GM23248 (cell line): ENCODE measurements around the gene SH3BGR. TPM values are rescaled to one million over a fixed set of nuclear protein-coding genes. Genes with fewer than 3 reads are reported as not detected.

Experiments used
- DNase-seq: peaks from one replicate; pipeline ENCODE4 v3.0.0-alpha.2; 2015
- H2AFZ ChIP-seq: fragments of 200-600 bp; sonication (generic); 2 replicates; pipeline ENCODE4 v1.6.1; 2016; ENCODE audit warnings: antibody characterized with exemption
- H3F3A ChIP-seq: fragments of 200-600 bp; sonication (generic); 2 replicates; pipeline ENCODE4 v1.6.1; 2016; ENCODE audit warnings: mild to moderate bottlenecking, antibody characterized with exemption, mixed run types; ENCODE audit not compliant: insufficient read depth
- H3K27ac ChIP-seq: fragments of 200-600 bp; sonication (generic); 2 replicates; pipeline ENCODE4 v1.5.1; 2016; ENCODE audit warnings: mild to moderate bottlenecking
- H3K27me3 ChIP-seq: fragments of 200-600 bp; sonication (generic); replicated peaks from 2 replicates; pipeline ENCODE4 v1.6.1; 2016; ENCODE audit warnings: mild to moderate bottlenecking; ENCODE audit not compliant: insufficient read depth
- H3K36me3 ChIP-seq: fragments of 200-600 bp; sonication (generic); 2 replicates; pipeline ENCODE4 v1.6.1; 2016; ENCODE audit warnings: low read depth, mild to moderate bottlenecking
- H3K4me1 ChIP-seq: fragments of 200-600 bp; sonication (generic); 2 replicates; pipeline ENCODE4 v1.6.1; 2016; ENCODE audit warnings: mild to moderate bottlenecking; ENCODE audit not compliant: insufficient read depth
- H3K4me2 ChIP-seq: fragments of 200-600 bp; sonication (generic); one replicate; pipeline ENCODE4 v1.6.1; 2016; ENCODE audit warnings: mild to moderate bottlenecking; ENCODE audit not compliant: unreplicated experiment
- H3K4me3 ChIP-seq: fragments of 200-600 bp; sonication (generic); 2 replicates; pipeline ENCODE4 v1.5.1; 2016; ENCODE audit warnings: mild to moderate bottlenecking
- H3K79me2 ChIP-seq: fragments of 200-600 bp; sonication (generic); 2 replicates; pipeline ENCODE4 v1.6.1; 2016; ENCODE audit warnings: mild to moderate bottlenecking; ENCODE audit not compliant: insufficient read depth
- H3K9ac ChIP-seq: fragments of 200-600 bp; sonication (generic); 2 replicates; pipeline ENCODE4 v1.6.1; 2016; ENCODE audit warnings: mild to moderate bottlenecking
- H3K9me2 ChIP-seq: fragments of 200-600 bp; sonication (generic); 2 replicates; pipeline ENCODE4 v1.6.1; 2016; ENCODE audit warnings: mixed run types, mild to moderate bottlenecking, moderate library complexity; ENCODE audit not compliant: insufficient read depth
- H3K9me3 ChIP-seq: fragments of 200-600 bp; sonication (generic); one replicate; pipeline ENCODE4 v1.6.1; 2017; ENCODE audit warnings: low read depth
- H4K20me1 ChIP-seq: fragments of 200-600 bp; sonication (generic); 2 replicates; pipeline ENCODE4 v1.6.0; 2016; ENCODE audit not compliant: insufficient read depth
- EZH2 ChIP-seq: fragments of 200-600 bp; sonication (generic); IDR thresholded peaks from 2 replicates; pipeline ENCODE4 v1.6.1; 2018; ENCODE audit warnings: antibody characterized with exemption, mild to moderate bottlenecking; ENCODE audit not compliant: insufficient read depth, poor library complexity, severe bottlenecking
- EZH2phosphoT487 ChIP-seq: fragments of 200-600 bp; sonication (generic); IDR thresholded peaks from 2 replicates; pipeline ENCODE4 v1.6.1; 2018; ENCODE audit warnings: antibody characterized with exemption, moderate library complexity, mild to moderate bottlenecking, low read depth; ENCODE audit not compliant: insufficient read depth
- WGBS, 2 experiments: methylation state at CpG; one replicate each; pipeline ENCODE4 v1.1.6; 2015 to 2017; ENCODE audit warnings: low lambda C conversion rate in 2 of 2, low coverage in 1 of 2; ENCODE audit errors: missing lambda C conversion rate in 2 of 2; 5-methylcytosine and 5-hydroxymethylcytosine counted together
- in situ Hi-C: fragments of 300-500 bp; cut with MboI; formaldehyde crosslinking; loops from 2 replicates; pipeline ENCODE4 v1.15.0; 2020
- polyA plus RNA-seq: library from polyadenylated mRNA; unstranded; fragments of >200 nt; fragmentation: Nextera tagmentation; extraction: Ambion mirVana; gene quantifications from 2 replicates; pipeline ENCODE4 v1.2.1, GENCODE V29; 2016
- total RNA-seq: library from RNA; depleted of rRNA; stranded (reverse); fragments of >200 nt; shearing (Covaris generic); gene quantifications from 2 replicates; pipeline ENCODE4 v1.2.3, GENCODE V29; 2014

The SH3BGR gene
- total and polyA plus RNA-seq, 2 experiments from 2014 or later = 4.4 to 5.7 TPM

DNA sequence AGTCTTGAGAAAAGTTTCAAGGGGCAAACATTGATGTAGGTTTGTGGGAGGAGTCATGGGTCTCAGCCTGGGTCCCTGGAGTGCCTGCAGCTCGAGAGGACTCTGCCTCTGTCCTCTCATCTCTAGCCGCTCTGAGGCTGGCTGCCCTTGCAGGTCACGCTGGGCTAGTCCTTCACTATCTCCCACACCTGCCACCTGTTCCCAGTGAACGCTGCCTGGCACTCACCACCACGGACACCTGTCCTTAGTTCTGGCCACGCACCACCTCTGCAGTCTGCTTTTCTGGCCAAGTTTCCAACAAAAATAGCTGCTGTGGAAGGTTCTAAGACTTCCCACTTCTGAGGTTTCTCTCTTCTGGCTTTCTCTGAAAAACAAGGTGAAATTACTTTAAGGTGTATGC, 52.5 kb downstream of the SH3BGR start:
- no peaks in the 10 kb centered on the region for H3K27me3 ChIP-seq
- H2AFZ ChIP-seq = no peak overlapping the region
- no peaks in the 10 kb centered on the region for H3K9me3 ChIP-seq
- in situ Hi-C loops = loop anchor here (25.0 kb wide), 1 partner anchor 608 kb away; no protein-coding TSS in a partner anchor
- no peak overlapping the region for H3K9ac ChIP-seq
- DNase-seq = no peak
- H3K27ac ChIP-seq = no peak overlapping the region
- WGBS, 2 experiments = 24 to 30% methylated on average over 6 of the region's 6 CpGs
- no peaks in the 10 kb centered on the region for H3K36me3 ChIP-seq
- H3K4me3 ChIP-seq = no peak overlapping the region
- H4K20me1 ChIP-seq = no peaks in the 10 kb centered on the region
- no peak overlapping the region for H3K4me2 ChIP-seq
- H3K4me1 ChIP-seq = no peaks in the 10 kb centered on the region
- H3K79me2 ChIP-seq = no peaks in the 10 kb centered on the region
- TF ChIP-seq EZH2 (no peak), EZH2phosphoT487 (no peak)
- H3K9me2 ChIP-seq = no peaks in the 10 kb centered on the region
- H3F3A ChIP-seq = no peaks in the 10 kb centered on the region

GRCh38 chr21:39510240-39510639, 58.5 kb downstream of the SH3BGR start:
- Histone ChIP-seq H3K9me3 (no peaks in the 10 kb centered on the region), H3K27me3 (no peaks in the 10 kb centered on the region), H2AFZ (no peak overlapping the region), H3K4me1 (no peaks in the 10 kb centered on the region), H3K4me2 (no peak overlapping the region), H3K36me3 (no peaks in the 10 kb centered on the region), H4K20me1 (no peaks in the 10 kb centered on the region), H3K9me2 (no peaks in the 10 kb centered on the region), H3K79me2 (no peaks in the 10 kb centered on the region), H3K4me3 (no peak overlapping the region), H3K9ac (no peak overlapping the region), H3K27ac (no peak overlapping the region), H3F3A (no peaks in the 10 kb centered on the region)
- DNase-seq = no peak
- in situ Hi-C loops = loop anchor here (25.0 kb wide), 1 partner anchor 602 kb away; no protein-coding TSS in a partner anchor
- 88 to 92% methylated on average over 1 of the region's 1 CpG for WGBS, 2 experiments
- no peak for TF ChIP-seq EZH2phosphoT487
- no peak for TF ChIP-seq EZH2

DNA sequence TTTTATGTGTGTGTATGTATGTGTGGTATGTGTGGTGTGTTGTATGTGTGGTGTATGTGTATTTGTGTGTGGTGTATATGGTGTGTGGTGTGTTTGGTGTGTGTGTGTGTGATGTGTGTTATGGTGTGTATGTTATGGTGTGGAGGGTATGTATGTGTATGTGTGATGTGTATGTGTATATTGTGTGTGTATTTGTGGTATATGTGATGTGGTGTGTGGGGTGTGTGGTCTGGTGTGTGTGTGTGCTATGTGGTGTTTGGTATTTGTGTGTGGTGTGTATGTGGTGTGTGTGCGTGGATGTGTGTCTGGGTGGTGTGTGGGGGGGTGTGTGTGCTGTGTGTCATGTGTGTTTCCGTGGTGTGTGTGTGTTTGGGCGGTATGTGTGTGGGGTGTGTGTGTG, 59.3 kb downstream of the SH3BGR start:
- no peaks in the 10 kb centered on the region for H3K79me2 ChIP-seq
- in situ Hi-C loops = loop anchor here (25.0 kb wide), 1 partner anchor 601 kb away; no protein-coding TSS in a partner anchor
- H3F3A ChIP-seq = no peaks in the 10 kb centered on the region
- H3K4me3 ChIP-seq = no peak overlapping the region
- no peak overlapping the region for H3K4me2 ChIP-seq
- TF ChIP-seq EZH2 (no peak), EZH2phosphoT487 (no peak)
- H3K36me3 ChIP-seq = no peaks in the 10 kb centered on the region
- no peak overlapping the region for H2AFZ ChIP-seq
- no peaks in the 10 kb centered on the region for H3K9me3 ChIP-seq
- H3K4me1 ChIP-seq = no peaks in the 10 kb centered on the region
- no peaks in the 10 kb centered on the region for H3K9me2 ChIP-seq
- H3K27ac ChIP-seq = no peak overlapping the region
- WGBS, 2 experiments = 80 to 94% methylated on average over 3 of the region's 3 CpGs
- DNase-seq = no peak
- no peaks in the 10 kb centered on the region for H3K27me3 ChIP-seq
- no peak overlapping the region for H3K9ac ChIP-seq
- H4K20me1 ChIP-seq = no peaks in the 10 kb centered on the region

- 58 to 88% methylated on average over 1 of the region's 1 CpG for WGBS, 2 experiments
Observed at GRCh38 chr21:39513735-39514134, 62.0 kb downstream of the SH3BGR start.

More at GRCh38 chr21:39513735-39514134, 62.0 kb downstream of the SH3BGR start:
- H3K9ac ChIP-seq = no peak overlapping the region
- H2AFZ ChIP-seq = no peak overlapping the region
- H3K9me3 ChIP-seq = no peaks in the 10 kb centered on the region
- no peak overlapping the region for H3K4me3 ChIP-seq
- no peak overlapping the region for H3K4me2 ChIP-seq
- H3K4me1 ChIP-seq = no peaks in the 10 kb centered on the region
- TF ChIP-seq EZH2 = no peak
- no peak for TF ChIP-seq EZH2phosphoT487
- H3K9me2 ChIP-seq = no peaks in the 10 kb centered on the region
- H4K20me1 ChIP-seq = no peaks in the 10 kb centered on the region
- H3K79me2 ChIP-seq = no peaks in the 10 kb centered on the region
- in situ Hi-C loops = loop anchor here (25.0 kb wide), 1 partner anchor 599 kb away; no protein-coding TSS in a partner anchor
- no peaks in the 10 kb centered on the region for H3K27me3 ChIP-seq
- no peak for DNase-seq
- no peaks in the 10 kb centered on the region for H3F3A ChIP-seq
- no peak overlapping the region for H3K27ac ChIP-seq
- H3K36me3 ChIP-seq = no peaks in the 10 kb centered on the region
